ENCODE measurements around the gene ITFG1.

DNA sequence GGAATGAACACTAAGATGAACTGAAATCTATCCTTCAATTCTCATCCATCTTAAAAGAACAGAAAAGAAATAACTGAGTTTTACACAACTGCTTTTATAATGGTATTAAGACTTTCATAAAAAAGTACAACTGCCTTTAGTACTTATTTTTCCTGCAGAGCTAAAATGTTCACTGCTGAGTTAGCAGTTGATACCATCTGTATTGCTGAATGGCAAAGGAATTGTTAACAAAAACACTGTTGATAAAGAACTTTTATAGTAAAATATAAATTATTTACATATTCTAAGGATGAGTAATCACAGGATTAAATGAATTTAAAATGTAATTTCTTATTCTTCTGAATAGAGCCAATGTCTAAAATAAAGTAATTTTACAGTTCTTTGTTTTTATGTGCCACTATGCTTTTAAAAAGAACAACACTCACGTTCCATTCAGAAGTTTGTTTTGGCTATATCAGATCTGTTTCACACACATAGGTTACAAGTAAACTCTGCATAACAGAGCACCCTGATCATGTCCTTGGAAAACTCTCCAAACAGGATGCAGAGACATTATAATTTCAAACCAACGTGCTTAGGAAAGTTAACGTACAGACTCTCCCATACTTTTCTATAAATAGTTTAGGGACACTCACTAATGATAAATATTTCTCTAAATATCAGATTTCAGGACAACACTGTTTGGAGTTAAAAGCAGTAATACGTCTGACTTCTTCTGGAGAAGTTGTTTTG lies 151.1 kb downstream of the ITFG1 start:
- TF ChIP-seq CTCF (IDR thresholded peaks at IDR 0.05) (no peak), POLR2A (IDR thresholded peaks at IDR 0.05) (no peak), EP300 (IDR thresholded peaks at IDR 0.05) (no peak), POLR2AphosphoS5 (IDR thresholded peaks at IDR 0.05) (no peak)

All from gastroesophageal sphincter (tissue), 3 donors.